Activated CD4-positive, CD25-positive, alpha-beta regulatory T cell treated with anti-CD3 and anti-CD28 coated beads, Interleukin-2, amount 50 U/mL, for 24 hours (primary cell): ENCODE results near the gene TBC1D5.
A peak's percentile ranks its signal among the peaks of the same experiment; 100 is the strongest.
"Not testable (repeated sequence)": the region's sequence is repeated elsewhere in the genome, so short reads cannot be mapped to it uniquely, and the experiment has no call there.

ENCODE experiments used
- ATAC-seq, 2 donors: fragments of 150-1000 bp; cut with Tn5 transposase; one replicate each; pipeline ENCODE4 v1.10.0; 2021; ENCODE audit warnings: mild to moderate bottlenecking in 1 of 2, moderate library complexity in 1 of 2

Gene TBC1D5, protein sequence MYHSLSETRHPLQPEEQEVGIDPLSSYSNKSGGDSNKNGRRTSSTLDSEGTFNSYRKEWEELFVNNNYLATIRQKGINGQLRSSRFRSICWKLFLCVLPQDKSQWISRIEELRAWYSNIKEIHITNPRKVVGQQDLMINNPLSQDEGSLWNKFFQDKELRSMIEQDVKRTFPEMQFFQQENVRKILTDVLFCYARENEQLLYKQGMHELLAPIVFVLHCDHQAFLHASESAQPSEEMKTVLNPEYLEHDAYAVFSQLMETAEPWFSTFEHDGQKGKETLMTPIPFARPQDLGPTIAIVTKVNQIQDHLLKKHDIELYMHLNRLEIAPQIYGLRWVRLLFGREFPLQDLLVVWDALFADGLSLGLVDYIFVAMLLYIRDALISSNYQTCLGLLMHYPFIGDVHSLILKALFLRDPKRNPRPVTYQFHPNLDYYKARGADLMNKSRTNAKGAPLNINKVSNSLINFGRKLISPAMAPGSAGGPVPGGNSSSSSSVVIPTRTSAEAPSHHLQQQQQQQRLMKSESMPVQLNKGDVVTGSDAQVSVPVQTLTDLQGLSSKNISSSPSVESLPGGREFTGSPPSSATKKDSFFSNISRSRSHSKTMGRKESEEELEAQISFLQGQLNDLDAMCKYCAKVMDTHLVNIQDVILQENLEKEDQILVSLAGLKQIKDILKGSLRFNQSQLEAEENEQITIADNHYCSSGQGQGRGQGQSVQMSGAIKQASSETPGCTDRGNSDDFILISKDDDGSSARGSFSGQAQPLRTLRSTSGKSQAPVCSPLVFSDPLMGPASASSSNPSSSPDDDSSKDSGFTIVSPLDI

DNA sequence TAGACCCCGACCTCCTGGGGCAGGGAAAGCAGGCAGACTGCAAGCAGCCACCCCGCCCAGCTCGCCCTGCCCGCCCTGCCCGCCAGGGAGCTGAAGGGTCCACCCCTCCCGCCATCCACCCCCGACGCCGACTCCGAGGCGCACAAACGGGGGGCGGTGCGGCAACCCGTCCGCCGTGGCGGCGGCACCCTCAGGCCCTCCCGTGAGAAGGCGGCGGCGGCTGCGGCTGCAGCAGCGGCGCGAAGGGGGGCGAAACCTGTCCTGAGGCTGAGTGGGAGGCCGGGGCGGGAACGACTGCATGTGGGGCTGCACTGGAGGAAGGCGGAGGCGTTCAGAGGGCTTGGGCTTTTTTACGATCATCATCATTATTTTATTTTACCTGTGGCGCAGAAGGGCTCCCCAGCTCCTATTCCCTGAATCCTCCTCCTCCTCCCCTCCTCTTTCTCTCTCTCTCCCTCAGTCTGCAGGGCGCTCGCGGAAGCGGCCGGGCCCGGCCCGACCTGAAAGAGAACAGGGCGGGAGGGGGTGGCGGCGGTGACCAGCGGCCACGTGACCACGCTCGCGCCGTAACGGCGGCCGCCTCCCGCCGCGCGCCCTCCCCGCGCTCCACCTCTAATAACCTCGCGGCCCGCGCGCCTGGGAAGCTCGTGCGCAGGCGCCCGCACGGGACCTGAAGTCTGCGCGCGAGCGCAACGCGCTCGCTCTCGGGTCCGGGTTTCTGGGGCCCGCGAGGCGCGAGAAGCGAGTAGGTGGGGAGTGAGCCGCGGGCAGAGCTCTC is at the start of gene TBC1D5:
Gene TBC1D5 (minus strand): TSS at position 530 of the 778 bp plus-strand sequence. CDS start 234,061 bp downstream, outside the sequence.
- ATAC-seq: peak; percentile 92 to 95

DNA sequence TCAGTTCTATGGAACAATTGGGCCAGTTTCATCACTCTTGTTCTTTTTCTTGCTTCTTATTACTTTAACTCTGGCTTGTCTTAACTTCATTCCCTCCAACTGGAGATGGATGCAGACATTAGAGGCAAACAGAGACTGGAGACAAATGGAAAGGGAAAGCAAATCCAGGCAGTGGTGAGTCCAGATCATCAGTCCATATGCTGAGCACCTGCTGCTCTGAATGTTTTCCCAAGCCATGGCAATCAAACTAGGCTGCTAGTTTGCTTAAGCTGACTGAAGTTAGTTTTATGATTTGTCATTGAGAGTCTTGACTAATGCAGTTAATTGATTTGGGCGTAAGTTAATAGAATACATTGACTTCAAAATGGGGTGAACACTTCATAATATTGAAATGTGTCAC is 41.0 kb upstream of the TBC1D5 start:
- ATAC-seq: no peak

DNA sequence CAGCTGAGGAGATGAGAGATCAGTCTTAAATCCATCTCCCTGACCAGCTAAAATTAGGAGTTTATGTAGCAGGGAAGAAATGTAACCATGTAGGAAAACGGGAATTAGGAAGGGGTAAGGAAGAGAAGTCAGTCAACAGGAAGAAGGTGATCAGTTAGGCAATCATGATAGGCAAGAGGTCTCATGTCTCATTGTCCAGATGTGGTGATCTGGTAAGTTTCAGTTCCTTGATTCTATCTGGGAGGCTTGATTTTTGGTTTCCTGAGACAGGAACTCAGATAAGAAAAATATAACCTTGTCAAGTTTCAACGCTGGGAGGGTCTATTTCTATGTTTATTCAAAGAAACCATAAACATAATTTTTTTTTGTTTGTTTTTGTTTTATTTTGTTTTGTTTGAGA is 40.3 kb upstream of the TBC1D5 start:
- ATAC-seq: no peak

DNA sequence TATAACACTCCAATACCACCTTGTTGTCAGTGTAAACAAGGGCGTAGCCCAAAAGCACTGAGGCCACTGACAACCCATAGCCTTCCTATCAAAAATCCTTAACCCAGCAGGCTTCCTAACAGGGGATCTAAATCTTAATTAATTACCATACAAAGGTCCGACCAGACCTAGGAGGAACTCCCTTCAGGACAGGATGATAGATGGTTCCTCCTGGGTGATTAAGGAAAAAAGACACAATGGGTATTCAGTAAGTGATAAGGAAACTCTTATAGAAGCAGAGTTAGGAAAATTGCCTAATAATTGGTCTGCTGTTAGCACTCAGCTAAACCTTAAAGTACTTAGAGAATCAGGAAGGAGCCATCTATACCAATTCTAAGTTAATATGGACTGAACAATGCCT is 37.9 kb upstream of the TBC1D5 start:
- ATAC-seq: not testable (repeated sequence)

DNA sequence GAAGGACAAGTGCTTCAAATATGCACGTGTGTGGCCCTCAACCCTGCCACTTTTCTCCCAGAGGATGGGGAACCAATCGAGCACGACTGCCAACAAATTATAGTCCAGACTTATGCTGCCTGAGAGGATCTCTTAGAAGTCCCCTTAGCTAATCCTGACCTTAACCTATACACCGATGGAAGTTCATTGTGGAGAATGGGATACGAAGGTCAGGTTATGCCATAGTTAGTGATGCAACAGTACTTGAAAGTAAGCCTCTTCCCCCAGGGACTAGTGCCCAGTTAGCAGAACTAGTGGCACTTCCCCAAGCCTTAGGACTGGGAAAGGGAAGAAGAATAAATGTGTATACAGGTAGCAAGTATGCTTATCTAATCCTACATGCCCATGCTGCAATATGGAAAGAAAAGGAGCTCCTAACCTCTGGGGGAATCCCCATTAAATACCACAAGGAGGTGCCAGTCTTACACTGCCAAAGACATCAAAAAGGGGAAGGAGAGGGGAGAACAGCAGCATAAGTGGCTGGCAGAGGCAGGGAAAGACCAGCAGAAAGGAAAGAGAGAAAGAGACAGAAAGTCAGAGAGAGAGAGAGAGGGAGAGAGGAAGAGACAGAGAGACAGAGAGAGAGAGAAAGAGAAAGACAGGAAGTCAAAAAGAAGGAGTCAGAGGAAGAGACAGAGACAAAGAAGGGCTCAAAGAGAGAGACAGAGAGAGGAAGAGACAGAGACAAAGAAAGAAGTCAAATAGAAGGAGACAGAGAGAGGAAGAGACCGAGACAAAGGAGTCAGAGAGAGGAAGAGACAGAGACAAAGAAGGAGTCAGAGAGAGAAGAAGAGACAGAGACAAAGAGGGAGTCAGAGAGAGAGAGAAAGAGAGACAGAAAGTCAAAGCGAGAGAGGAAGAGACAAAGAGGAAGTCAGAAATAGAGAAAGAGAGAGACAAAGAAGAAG is 37.1 kb upstream of the TBC1D5 start:
- ATAC-seq: not testable (repeated sequence)

DNA sequence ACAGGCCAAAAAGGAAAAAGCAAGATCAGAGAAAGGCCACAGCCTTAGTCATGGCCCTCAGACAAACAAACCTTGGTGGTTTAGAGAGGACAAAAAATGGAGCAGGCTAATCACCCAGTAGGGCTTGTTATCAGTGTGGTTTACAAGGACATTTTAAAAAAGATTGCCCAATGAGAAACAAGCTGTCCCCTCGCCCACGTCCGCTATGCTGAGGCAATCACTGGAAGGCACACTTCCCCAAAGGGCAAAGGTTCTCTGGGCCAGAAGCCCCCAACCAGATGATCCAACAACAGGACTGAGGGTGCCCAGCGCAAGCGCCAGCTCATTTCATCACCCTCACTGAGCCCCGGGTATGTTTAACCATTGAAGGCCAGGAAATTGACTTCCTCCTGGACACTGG is 34.9 kb upstream of the TBC1D5 start:
- ATAC-seq: not testable (repeated sequence)

DNA sequence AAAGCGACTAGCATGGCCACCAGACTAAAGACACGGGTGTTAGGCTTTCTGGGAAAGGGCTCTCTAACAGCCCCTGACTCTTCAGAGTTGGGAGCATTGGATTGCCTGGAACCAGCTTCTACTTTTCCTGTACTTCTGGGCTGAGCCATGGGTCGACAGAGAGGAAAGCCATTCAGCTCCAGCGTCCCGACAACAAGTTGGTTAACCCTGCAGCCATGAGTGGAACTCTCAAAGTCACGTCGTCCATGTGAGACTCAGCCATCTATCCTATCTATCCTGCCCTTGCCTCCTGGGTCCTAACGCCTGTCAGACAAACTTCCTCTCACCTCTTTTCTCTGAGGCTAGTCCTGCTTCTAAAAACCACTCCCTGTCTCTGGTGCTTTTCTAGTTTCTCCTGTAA is 32.6 kb upstream of the TBC1D5 start:
- no peak for ATAC-seq

DNA sequence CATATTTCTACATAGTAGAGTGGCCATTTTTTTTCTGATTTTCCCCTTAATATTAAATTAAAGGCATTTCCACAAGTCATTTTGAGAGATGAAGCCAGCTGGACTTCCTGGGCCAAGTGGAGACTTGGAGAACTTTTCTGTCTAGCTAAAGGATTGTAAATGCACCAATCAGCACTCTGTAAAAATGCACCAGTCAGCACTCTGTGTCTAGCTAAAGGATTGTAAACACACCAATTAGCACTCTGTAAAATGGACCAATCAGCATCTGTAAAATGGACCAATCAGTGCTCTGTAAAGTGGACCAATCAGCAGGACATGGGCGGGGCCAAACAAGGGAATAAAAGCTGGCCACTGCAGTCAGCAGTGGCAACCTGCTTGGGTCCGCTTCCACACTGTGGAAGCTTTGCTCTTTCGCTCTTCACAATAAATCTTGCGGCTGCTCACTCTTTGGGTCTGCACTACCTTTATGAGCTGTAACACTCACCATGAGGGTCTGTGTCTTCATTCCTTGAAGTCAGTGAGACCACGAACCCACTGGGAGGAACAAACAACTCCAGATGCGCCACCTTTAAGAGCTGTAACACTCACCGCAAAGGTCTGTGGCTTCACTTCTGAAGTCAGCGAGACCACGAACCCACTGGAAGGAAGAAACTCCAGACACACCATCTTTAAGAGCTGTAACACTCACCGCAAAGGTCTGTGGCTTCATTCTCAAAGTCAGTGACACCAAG is 31.9 kb upstream of the TBC1D5 start:
- ATAC-seq: not testable (repeated sequence)

DNA sequence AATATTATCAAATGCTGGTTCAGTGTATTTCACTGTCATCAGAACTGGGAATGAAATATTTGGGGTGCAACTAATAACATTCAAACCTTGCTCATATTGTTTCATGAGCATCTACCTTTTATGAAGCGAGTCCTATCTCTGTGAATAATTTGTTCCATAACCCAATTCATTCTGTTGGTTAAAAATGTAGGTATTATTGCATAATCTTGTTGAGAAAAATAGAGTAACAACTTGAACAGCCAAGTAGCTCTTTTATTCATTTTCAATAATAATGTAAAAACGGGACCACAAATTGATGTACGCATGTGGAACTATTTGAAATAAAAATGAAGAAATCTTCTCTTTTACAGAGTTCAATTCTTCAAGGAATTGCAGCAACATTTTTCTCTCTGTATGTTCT is 30.1 kb upstream of the TBC1D5 start:
- ATAC-seq: no peak

DNA sequence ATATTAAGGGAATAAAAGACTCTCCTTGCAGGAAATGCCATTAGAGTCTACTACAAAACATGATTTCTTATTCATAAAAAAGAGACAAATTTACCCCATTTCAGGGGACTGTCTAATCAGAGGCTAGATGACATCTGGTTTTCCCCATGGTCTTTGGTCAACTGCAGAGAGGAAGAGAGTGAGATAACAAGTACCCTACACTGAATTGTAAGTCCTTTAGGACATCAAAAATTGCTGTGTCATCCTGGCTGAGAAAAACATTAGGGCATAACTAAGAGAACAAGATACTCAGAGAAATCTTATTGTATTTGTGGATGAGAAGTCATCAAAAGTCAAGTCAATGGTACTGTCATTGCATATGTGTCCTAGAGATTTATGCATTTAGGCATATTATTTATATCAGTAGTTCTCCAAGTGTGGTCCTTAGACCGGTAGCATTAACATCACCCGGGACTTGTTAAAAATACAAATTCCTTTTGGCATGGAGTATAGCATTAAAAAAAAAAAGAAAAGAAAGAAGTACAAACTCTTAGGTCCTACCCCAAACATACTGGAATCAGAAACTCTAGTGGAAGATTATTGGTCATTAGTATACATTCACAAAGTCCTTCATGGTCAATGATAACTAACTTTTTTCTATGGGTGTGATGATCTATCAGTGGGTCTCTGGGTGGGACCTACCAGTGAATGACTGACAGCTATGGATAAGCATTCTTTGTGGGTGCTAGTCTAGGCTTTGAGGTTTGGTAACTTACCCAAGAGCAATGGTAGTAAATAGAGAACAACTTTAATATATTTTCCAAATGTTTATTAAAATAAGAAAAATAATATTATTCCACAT is 29.0 kb upstream of the TBC1D5 start:
- no peak for ATAC-seq

DNA sequence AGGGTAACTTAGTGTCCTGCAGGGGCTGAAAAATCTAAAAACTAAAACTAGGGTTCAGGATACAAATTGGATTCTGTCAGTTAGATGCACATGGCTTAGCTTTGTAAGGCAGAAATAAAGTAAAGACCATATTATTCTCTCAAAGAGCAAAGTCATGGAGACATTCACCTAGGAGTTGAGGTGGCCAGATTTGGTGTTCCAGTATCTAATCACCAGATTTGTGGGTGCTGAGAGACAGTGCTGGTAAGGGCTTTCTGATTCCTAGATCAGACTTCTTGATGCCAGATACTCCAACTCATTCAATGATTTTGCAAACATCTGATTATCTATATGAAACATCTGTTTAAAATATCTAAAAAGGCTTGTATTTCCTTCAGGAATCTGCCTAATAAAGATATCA is 28.3 kb upstream of the TBC1D5 start:
- ATAC-seq: no peak

DNA sequence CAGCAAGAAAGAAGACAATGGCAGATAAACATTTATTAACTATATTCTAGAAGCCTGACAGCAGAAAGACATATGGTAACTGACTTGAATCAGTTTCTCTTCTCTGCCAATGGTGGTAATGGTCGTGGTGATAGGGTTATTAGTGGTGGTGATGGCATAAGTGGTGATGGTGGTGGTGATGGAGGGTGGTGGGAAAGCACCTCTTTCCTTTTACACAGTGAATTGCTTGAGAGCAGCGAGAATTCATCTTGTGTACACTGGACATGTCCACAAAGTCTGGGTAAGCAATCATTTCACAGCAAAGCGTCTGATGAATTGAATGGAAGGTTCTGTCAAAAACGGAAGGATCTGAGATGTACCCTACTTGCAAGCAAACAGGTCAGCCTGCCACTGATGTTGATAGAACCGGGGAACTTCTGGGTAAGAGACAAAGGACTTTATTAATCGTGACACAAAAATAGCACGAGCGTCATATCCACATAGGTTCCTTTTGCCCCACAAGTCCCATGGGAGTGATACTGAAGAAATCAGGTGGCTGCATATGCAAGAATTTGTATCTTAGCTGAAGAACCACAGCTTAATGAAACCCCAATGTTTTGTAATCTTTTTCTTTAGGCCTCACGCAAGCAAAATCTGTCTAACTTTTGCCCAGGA is 23.5 kb upstream of the TBC1D5 start:
- ATAC-seq: no peak

DNA sequence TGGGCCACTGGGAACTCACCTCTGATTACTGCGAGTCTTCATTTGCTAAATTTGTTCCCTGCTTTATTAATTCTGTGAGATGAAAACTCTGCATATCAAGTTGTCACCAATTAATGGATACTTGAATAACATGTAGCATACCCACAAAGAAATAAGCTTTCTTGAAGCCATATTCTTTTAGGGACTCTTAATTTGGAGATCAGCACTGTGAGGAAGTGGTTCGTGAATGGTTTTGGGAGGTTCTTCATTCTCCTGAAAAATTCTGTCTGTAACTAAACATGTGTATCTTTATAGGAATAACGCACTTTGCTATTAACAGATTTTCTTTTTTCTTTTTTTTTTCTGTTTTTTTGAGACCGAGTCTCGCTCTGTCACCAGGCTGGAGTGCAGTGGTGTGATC is 19.1 kb upstream of the TBC1D5 start:
- no peak for ATAC-seq

DNA sequence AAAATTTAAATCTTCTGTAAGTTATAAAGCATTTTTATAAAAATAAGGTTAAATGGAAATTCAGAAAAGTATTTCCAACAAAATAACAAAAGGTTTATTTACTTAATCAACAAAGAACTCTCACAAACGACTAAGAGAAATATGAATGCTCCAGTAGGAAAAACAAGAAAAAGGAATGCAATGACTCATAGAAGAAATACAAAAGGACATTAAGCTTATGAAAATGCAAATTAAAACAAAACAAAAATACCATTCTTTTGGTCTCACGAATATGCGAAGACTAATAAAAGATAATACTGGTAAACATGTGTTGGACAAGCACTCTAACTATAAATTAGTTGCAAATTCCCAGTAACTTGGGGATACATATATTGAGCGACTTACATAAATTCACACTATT is 17.5 kb upstream of the TBC1D5 start:
- no peak for ATAC-seq

DNA sequence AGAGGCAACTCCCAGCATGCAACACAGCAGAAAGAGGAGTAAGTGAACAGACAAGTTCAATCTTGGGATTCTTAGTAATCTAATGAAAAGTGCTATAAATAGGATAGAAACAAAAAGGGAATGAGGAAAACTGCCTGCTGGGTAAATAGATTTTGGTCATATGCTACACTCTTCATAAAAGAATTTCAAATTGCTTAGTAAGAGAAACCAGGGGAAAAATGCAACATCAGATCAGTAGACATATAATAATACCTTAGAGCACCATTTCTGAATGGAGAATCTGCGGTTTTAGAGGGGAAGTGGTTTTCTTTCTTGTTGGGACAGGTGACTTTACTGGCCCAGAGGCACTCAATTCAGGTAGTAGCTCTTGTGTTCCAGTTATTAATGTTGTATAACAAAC is 13.4 kb upstream of the TBC1D5 start:
- ATAC-seq: no peak

DNA sequence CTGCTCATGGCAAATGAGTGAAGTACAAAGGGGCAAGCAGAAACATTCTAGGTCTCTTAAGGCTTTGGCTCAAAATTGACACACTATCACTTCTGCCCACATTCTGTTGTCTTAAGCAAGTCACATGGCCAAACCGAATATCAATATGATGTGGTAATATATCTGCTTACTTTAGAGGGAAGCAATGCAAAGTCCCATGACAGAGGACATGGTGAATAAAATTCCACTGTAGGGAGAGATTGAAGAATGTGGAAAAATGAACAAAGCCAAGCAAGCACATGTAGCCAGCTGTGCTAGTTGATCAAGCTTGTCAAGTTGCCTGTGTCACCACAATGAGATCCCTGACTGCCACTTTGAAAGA is 11.2 kb upstream of the TBC1D5 start:
- no peak for ATAC-seq

DNA sequence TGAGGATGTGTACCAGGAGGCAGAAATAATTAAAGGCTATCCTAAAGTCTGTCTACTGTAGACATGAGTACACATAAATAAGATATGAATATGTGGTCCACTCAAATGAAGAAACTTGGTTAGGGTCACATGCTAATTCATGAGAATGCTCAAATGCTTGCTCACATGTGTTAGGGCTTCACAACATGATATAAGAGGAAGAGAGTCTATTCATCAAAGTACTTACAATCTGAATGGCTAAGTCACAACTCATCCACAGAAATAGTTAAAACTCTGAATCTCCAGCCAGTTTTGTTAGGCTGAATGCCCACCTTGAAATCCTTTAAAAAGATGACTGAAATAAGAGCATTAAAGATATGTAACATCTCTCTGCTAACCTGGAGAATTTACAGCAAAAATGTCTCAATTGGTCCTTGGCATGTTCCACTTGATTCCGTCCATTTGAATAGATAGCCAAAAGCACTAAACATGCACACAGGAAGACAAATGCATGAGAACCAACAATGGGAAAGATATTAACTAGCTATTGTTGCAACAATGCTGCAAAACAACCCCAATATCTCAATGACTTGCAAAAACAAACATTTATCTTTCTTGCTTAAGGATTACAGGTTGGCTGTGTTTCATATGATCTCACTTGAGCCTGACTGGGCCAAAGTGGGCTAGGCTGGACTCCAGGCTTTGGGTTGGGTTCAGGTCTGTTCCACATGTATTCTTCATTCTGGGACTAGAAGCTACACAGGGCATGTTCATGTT is 10.6 kb upstream of the TBC1D5 start:
- ATAC-seq: no peak

DNA sequence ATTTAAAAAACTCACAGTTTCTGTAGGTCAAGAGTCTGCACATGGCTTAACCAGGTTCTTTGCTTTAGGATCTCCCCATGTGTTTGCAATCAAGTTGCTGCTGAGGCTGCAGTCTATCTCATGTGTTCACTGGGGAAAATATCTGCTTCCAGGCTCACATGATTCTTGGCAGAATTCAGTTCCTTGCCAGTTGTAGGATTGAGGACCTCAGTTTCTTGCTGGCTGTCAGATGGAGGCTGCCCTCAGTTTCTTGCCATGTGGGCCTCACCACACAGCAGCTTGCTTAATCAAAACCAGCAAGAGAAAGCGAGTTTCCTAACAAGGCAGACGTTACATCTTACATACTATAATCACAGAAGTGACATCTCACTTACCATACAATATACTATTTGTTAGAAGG is 10.0 kb upstream of the TBC1D5 start:
- no peak for ATAC-seq

DNA sequence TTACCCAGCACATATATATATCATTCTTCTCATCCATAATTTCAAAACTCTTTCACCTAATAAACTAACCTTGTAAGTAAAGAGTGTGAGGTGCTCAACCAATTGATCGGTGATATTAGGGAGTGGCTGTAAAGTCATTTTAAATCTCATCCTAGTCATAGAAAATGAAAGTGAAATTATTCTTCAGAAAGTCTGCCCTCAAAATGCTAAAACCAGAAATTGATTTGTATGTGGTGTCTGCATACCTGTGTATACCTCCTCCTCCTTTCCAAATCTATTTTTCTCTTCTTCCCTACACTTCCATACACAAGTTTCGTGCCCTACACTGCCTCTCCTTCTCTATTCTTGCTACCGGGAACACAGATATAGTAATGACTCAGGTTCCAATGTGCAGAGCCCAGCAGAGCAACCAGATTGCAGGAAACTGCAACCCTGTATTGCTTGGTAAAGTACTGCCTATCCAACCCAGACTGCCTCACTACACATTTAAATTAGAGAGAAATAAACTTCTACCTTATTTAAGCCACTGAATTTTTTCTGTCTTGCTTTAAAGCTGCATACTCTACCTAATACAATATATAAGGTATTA is 7.4 kb upstream of the TBC1D5 start:
- ATAC-seq: peak; percentile 41 to 44
